HG02759 (cell line): Measurements from ENCODE around the gene PARN.
"Not testable (repeated sequence)": the region's sequence is repeated elsewhere in the genome, so short reads cannot be mapped to it uniquely, and the experiment has no call there.

Experiments
- ATAC-seq: cut with Tn5 transposase; IDR thresholded peaks from one replicate; pipeline ENCODE4 v1.9.1; 2021; ENCODE audit warnings: mild to moderate bottlenecking, moderate library complexity; ENCODE audit not compliant: unreplicated experiment

Gene PARN

DNA sequence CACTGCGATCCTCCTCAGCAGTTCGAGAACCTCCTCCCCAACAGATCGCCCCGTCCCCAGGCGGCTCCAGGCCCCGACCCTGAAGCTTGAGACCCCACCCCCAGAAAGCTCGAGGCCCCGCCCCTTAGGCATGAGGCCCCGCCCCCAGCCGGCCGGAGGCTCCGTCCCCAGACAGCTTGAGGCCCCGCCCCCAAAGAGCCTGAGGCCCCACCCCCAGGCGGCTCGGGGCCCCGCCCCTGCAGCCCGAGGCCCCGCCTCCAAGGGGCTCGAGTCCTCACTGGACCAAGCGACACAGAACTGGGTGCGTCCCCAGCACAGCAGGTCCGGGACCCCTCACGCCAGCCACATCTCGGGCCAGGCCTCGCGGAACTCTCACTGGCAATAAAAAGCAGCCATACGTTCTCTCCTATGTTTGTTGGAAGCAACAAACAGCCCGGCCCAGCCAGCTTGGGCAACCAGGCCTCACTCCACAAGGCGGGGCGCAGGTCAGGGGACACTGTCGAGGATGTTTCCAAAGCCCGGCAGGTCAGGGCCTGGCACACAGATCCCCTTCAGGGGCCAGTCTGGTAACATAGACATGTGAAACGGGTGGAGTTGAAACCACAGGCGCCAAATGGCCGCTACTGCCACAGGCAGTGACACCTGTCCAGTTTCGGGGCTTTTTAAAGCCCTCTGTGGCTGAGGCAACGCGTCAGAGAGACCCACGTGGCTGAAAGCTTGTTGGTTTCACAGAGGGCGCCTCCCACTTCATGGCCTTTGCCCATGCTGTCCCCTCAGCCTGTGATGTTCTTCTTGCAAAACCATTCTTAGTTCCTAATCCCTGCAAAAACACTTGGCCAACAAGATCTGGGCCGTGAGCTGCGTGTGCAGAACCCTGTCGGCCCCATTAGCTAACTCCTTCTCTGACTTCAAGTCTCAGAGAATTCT lies 224.2 kb downstream of the PARN start:
- peak; percentile 90 for ATAC-seq

DNA sequence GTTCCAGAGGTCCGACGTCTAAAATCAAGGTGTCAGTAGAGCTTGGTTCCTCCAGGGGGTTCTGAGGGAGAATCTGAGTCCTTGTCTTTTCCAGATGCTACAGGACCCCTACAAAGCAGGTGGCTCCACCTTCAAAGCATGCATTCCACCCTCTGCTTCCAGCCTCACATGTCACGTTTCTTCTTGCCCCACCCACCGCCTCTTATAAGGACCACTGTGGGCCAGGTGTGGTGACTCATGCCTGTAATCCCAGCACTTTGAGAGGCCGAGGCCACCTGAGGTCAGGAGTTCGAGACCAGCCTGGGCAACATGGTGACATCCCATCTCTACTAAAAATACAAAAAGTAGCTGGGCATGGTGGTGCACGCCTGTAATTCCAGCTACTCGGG lies 227.1 kb downstream of the PARN start:
- not testable (repeated sequence) for ATAC-seq

DNA sequence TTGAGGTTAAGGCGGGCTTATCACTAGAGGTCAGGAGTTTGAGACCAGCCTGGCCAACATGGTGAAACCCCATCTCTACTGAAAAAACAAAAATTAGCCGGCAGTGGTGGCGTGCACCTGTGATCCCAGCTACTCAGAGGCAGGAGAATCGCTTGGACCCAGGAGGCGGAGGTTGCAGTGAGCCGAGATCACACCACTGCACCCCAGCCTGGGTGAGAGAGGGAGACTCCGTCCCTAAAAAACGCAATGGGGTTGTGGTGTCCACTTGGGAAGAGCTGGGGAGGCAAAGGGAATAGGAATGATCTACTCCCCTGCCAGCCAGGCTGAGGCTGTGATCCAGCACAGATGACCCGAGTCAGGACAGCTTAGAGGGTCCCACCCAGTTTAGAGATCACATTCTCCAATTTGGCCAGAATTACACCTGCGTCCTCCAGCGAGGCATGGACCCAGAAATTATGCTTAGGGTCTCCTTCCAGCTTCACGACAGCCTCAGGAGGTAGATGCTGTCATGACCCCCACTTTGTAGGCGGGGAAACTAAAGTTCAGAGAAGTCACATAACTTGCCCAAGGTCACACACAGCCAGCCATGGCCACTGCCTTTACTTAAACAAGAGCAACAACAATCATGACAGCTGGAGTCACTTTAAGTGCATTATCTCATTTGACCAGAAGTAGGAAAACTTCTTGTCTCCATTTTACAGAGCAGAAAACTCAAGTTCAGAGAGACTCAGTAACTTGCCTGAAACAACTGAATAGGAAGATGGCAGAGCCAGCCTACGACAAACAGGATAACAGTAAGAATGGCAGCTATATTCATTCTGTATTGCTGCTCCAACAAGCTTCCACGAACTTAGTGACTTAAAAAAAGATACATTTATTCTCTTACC lies 227.7 kb downstream of the PARN start:
- not testable (repeated sequence) for ATAC-seq

DNA sequence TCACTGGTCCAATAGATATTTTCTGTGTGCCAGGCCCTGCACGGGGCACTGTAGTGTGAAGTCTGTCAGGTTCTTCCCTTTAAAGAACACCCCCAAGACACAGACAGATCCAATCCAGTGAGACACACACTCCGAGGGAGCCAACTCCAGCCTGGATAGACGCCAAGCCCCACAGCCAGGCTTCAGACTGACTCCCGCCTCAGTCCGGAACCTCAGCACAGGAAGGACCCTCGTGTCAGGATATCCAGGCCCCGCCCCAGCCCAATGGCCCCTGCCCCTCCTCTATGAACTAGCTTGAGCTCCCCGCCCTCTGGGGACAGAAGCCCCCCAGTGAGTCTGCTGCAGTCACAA lies 228.4 kb downstream of the PARN start:
- not testable (repeated sequence) for ATAC-seq

DNA sequence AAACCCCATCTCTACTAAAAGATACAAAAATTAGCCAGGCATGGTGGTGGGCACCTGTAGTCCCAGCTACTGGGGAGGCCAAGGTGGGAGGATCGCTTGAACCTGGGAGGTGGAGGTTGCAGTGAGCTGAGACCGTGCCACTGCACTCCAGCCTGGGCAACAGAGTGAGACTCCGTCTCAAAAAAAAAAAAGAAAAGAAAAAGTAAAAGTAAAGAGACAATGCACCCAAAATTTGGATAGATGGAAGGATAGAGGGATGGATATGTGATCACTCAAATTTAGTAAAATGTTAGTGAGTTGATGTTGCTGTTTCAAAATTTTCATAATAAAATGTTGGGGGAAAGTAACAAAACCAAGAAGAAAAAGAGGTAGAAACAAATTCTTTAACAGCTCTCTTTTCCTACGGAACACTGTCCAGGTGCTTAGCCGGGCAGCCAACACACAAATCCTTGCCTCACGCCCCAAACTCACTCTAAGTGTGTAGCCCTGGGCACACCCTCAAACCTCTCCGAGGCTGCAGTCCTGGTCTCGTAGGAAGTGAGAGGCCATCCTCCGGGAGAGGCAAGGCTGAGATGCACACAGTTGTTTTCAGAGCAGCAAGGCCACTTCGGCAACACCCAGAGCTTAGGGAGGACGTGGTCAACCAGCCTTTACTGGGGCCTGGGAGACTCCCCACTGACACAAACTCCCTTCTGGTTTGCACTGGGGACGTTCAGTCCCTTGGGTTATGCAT lies 228.9 kb downstream of the PARN start:
- not testable (repeated sequence) for ATAC-seq

DNA sequence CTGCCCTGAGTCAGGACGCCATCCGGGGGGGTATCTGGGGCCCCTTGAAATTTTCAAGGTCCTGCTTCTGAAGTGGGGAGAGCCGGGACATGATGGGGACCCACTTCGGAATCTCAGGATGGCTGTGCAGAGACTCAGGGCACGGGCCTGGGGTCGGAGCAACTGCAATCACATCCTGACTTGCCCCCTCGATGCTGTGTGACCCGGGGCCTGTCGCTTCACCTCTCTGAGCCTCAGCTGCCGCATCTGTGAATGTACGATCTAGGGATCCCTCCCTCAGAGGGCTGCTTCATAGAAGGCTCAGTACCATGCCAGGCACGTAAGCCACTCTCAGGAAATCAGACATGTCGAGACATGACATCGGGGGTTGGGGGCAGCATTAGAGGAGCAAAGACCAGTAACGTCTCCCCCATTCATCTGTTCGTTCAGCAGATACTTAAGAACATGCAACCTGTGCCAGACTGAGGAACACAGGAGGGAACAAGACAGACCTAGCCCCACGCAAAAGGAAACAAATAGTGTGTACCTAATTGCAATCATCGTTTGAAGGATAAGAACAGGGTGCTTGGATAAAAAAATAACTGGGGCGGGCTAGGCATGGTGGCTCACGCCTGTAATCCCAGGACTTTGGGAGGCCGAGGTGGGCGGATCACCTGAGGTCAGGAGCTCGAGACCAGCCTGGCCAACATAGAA lies 229.6 kb downstream of the PARN start:
- no peak for ATAC-seq

DNA sequence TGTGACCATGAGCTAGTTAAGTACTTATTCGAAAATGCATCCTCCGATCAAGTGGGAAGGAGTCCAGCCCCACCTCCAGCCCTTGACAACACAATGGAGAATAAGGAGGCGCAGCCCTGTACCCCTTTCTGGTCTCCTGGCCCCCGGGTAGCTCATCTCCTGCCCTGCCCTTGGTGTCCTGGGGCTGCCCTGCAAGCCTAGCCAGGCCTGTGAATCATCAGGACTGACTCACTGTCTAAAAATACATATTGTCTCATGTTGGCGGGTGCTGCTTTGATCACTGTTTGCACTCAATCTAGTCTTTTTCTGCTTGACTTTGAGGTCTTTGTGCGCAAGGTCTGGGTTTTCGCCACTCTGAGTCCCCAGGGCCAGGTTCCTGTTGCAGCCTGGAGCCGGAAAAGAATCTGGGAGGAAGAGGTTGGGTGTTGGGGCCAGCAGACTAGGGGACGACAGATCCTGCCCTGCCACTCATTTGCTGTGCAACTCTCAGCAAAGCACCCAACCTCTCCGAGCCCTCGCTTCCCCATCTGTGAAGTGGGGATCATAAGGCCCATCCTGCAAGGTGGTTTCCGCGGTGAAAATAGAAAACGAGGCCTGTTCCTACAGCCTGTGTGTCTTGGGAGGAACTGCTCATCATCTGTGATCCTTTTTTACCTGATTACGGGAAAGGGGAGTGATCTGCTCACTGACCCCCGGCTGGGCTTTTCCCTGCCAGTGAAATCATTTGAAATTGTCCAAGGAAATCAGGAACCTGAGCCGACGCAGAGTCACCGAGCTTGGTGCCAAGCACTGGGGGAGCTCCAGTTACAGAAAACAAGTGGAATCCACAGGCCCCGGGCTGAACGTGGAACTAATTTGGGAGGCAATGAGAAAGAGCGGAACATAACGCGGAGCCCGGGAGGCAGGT lies 230.4 kb downstream of the PARN start:
- ATAC-seq, result no peak

DNA sequence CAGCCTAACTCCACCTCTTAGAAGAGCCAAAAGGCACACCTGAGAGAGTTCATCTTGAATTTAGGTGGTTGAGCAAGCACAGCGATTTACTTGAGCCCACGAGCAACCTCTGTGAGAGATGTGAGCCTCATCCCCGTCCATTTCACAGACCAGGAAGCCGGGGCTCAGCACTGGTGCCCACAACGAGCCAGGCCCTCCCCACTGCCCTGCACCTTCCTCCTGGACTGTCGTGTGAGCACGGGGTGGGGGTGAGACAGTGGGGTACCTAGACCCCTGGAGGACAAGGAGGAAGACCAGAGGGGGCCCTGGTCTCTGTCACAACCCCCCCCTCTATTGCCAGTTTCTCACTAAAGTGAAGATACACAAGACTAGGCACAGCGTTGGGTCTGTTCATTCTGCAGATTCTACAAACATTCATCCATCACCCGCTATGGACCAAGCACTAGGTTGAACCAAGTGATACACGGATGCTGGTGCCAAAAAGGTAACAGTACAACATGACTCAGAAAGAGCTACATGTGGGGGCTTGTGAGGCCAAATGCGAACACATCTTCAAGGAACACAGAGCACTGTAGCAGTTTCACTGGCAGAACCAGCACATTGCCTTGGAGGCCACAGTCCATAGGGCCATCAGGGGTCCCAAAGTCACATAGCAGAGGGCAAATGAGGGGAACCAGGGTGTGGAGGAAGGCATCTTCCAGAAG lies 231.9 kb downstream of the PARN start:
- no peak for ATAC-seq

DNA sequence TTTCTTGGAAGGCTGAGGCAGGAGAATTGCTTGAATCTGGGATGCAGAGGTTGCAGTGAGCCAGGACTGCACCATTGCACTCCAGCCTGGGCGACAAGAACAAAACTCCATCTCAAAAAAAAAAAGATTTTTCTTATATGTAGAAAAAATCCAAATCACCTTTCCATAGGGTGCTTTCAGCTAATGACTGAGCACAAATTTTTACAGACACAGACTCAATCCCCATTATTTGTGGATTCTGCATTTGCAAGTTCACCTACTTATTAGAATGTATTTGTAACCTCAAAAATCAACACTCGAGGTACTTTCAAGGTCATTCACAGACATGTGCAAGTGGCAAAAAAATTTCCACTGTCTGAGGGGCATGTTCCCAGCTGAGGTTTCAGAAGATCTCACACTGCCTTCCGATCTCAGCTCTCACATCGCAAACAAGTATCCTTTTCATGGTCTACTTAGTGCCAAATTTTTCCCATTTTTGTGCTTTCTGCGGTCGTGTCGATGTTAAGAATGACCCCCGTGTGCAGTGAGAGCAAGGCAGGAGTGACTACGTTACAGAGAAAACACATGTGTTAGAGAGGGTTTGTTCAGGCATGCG lies 234.3 kb downstream of the PARN start:
- not testable (repeated sequence) for ATAC-seq

DNA sequence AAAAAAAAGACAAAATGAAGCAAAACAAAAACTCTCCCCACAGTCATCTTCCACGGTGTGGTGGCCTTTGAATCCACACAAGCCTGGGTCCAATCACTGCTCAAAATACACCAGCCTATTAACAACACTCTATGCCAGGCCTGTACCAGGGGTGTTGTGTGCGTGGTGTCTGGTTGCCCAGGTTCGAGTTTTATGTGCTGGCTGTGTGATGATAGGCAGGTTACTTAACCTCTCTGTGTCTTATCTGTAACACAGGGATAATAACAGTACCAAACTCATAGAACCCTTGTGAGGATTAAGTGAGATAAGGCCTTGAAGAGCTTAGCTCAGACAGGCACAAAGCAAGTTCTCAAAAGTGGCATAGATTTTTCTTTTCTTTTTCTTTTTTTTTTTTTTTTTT lies 235.2 kb downstream of the PARN start:
- no peak for ATAC-seq

DNA sequence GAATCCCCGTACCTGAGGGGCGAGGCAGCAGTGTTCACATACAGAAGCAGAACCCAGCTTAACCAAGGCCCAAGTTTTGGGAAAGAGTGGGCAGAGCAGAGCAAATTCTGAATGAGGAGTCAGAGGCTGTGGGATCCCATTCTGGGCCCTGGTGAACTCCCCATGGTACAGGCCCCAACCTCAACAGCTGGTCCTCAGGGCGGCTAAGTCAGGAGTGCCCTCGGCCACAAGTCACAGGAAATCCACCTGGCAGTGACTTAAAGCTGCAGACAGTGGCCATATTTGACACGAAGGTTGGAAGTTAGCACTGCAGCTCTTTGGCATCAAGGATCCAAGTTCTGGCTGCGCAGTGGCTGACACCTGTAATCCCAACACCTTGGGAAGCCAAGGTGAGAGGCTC lies 237.1 kb downstream of the PARN start:
- ATAC-seq, result no peak

DNA sequence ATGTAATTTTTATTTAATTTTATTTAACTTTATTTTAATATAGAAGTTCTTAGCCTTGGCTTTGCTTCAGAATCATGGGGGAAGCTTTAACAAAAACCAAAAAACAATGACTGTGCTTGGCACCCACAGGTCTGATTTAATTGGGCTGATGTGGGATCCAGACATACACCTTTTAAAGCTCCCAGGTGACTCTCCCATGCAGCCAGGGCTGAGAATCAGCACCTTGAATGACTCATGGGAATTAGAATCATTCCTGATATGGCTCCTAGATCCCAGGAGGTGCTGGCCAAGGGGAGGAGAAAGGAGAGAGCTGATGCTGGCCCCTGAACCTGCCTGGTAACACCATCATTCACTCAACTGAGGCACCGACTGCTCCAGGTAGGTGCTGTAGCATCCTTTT lies 240.7 kb downstream of the PARN start:
- no peak for ATAC-seq

DNA sequence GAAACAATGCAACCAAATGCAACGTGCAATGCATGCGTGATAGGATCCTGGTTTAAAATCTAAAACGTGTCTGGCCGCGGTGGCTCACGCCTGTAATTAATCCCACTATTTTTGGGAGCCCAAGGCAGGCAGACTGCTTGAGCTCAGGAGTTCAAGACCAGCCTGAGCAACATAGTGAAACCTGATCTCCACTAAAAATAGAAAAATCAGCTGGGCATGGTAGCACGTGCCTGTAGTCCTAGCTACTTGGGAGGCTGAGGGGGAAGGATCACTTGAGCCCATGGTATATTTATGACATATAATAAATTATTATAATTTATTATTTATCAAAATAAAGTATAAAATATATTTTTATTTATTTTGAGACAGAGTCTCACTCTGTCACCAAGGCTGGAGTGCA lies 241.8 kb downstream of the PARN start:
- no peak for ATAC-seq

DNA sequence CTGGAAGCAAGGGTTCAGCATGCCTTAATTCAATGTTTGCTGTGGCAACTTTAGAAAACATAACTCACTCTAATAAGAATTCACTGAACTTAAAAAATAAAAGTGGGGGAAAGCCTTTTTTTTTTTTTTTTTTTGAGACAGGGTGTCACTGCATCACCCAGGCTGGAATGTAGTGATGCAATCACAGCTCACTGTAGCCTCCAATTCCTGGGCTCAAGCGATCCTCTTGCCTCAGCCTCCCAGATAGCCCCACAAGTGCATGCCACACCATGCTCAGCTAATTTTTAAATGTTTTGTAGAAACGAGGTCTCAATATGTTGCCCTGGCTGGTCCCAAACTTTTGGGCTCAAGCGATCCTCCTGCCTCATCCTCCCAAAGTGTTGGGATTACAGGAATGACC lies 243.9 kb downstream of the PARN start:
- no peak for ATAC-seq
